DMS114 treated with DMSO at 0.1 percent for 48 hours (cell line): Measurements from ENCODE around the gene NCBP2L.

Experiments used
- DNase-seq: peaks from one replicate; lab custom pipeline; 2025; ENCODE audit not compliant: unreplicated experiment; lab: John Stamatoyannopoulos, UW

Gene NCBP2L

GRCh38 chrX:107777536-107777832 lies at the start of gene NCBP2L:
TSS of gene NCBP2L (plus strand) at chrX:107777733. CDS start at chrX:107794221, 16,488 bp downstream.
- DNase-seq, result no peak

GRCh38 chrX:107728371-107729099 lies 49.0 kb upstream of the NCBP2L start:
- DNase-seq, result no peak

DNA sequence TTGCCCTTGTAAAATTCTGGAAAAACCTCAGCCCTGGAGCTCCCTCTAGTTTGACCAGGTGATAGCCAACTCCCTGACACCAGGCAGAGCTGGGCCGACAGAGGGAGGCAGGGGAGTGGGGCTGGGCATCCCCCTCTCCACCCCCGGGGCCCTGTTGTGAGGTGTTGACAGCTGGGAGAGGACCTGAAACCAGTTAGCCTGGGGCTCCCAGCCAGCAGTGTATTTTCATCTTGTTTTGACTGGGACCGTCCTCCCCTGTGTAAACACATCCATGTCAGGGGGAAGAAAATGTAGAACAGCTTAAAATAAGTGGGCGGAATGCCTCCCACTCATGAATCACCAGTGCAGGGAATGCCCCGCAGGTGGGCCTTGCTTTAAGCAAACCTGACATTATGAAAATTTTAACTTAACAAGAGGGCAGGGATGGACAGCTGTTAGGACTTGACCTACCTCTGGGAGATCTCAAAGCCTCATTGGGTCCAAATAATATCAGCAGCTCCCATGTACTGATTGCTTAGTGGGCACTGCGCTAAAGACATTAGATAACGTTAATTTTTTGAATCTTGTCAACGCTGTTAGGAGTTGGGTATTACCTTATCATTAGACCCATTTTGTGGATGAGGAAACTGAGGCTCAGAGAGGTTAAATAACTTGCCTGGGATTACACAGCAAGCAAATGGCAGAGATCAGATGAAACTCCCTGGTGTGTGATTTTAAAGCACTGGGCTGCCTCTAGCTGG lies 47.8 kb upstream of the NCBP2L start:
- no peak for DNase-seq

DNA sequence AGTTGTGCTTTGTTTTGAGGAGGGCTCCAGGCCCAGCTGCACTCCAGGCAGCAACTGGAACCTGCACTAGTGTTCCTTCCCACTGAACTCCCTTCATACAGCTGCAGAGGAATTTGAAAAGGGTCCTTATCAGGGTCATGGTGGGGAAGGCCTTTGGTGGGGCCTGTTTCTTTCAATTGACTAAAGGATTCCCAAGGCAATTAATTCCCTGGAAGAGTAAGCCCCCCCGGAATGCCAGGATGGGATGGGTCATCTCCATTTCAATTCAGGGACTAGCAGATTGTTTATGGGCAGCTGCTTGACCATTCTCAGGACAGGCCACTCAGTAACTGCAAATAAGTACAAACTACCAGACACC lies 47.3 kb upstream of the NCBP2L start:
- no peak for DNase-seq

DNA sequence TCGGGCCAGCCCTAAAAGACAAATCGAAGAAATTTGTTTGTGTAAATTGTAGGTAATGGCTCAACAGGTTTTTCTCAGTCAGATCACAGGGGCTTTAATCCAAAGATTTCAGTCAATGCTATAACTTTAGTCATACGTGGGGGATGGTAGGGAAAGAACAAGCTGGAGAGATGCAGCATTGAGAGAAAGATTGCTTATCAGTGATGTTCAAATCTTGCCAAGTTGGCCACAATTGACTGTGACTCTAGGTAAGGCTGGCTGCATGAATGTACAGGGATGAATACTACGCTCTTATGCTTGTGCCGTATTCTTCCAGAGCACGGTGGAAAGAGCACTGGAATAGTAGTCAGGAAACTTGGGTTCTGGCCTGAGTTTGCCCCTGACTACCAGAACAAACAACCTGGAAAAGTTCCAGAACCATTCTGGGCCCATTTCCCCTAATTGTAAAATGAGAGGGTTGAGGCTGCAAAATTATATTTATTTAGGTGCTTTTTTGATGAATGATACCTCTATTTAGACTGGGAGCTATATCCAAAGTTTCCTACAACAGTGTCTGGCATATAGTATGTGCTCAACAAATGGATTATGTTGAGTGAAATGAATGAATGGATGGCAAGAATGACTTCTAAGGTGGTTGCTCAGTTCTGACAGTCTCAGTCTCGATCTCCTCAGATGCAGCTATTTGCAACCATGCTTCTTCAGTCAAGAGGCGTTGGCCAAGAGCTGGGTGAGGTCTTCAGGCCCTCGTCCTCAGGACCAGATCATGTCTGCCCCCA lies 46.4 kb upstream of the NCBP2L start:
- DNase-seq, result no peak

DNA sequence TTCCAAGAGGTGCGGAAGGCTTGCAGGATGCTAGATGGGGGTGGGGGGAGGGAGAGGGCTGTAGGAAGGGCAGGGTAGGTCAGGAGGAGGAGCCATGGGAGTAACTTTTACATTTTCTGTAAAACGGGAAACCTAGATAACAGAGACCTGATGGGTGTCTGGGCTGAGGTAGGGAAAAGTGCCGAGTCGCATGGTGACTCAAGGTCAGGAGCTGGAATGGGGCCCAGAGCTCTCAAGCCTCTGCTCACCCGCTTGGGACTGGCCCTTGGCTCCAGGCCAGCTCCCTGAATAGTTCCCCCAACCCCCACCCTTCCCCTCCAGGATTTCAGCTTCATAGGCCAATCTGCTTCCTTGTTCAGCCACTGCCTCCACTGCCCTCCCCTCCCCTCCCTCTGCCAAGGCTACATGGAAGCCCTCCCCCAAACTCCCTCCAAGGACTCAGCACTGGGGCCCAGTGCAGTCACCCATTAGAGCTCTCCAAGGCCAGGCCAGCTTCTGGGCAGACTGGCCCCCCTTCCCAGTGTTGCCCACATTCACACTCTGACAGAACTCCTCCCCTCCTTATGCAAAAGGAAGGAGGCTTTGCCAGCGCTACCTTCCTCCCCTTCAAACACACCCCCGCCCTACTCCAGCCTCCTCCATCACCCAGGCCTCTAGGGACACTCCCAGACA lies 45.6 kb upstream of the NCBP2L start:
- DNase-seq, result no peak

- no peak for DNase-seq
Measured at GRCh38 chrX:107733686-107734085, 43.8 kb upstream of the NCBP2L start.

DNA sequence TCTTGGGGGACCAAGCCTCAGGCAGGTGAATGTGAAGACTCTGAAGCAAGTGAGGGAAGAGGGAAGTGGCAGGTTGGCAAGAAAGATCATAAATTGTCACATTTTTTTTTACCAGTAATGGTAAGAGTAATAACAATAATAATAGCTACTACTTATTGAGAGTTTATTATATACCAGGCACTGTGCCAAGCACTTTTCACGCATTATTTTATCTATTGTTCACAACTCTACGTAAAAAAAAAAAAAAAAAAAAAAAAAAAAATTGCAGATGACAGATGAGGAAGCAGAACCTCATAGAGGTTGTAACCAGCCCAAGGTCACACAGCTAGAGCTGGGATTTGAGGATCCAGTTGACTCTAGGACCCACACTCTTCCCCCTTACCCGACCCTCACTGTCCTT lies 42.9 kb upstream of the NCBP2L start:
- DNase-seq, result no peak

DNA sequence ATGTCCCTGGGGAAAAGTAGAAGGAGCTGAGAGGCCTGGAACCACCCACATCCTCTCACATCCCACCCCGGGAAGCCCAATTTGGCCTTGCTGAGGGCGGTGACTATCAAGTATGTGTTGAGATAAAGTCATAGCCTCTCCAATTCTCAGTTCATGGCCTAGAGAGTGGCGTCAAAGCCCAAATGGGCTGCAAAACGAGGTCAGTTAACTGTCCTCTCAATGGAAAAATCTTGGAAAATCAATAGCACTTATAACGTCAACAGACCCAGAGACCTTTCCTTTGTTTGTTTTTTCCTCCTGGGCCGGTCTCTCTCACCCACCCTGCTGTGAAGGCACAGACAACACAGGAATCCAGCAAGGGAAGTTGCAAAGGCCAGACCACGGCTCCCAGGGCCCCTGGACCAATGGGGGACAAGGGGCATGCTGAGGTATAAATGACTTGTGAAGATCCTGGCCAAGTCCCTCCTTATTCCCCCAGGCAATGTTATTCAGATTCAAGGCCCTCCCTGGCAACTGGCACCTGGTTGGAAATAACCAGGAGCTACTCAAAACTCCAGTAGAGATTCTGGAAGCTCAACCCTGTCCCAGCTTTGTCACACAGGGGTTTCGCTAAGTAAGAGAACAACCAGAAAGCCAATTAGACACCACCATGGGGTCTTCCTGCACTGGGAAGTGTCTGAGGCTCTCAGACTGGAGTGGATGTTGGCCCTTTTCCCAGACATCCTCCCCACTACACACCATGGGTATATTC lies 40.6 kb upstream of the NCBP2L start:
- no peak for DNase-seq

- DNase-seq, result no peak
Measured at GRCh38 chrX:107738272-107738671, 39.3 kb upstream of the NCBP2L start.

- DNase-seq, result no peak
Measured at GRCh38 chrX:107738768-107739167, 38.8 kb upstream of the NCBP2L start.

DNA sequence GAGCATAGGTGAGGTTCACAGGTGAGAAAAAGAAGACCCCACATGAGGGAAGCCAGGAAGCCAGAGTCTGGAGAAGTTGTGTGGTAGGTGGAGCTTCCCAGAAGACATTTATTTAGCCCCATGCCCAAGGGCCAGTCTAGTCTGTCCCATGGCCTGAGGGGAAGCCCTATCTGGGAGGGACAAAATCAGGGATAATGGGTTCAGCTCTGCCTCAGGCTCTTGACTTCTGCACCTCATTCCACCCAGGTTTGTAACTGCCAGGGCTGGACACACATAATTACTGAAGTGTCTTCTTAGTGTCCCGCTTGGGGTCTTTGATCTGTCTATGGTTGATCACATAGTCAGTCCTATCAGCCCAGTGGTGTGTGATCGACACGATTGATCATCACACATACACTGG lies 38.0 kb upstream of the NCBP2L start:
- DNase-seq, result no peak

- DNase-seq, result no peak
Measured at GRCh38 chrX:107741404-107741790, 36.1 kb upstream of the NCBP2L start.

- DNase-seq, result no peak
Measured at GRCh38 chrX:107742700-107743191, 34.8 kb upstream of the NCBP2L start.

- no peak for DNase-seq
Measured at GRCh38 chrX:107743995-107744394, 33.5 kb upstream of the NCBP2L start.

DNA sequence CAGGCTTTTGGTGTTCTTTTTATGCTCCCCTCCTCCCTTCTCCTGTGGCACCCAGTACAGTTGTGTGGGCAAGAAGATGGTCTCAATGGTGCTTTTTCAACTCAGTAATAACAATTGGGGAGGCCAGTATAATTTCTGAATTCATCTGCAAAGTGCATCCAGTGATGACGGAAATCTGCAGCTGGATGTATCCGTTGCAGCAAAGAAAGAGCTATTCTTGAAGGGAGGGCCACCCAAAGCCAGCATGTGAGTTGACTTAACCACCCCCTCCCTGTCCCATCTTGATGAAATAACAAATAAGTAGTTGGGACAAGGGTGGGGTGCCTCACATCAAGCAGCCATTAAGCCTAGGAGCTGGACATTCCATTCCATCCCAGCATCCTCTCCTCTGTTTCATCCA lies 32.7 kb upstream of the NCBP2L start:
- no peak for DNase-seq

GRCh38 chrX:107747596-107748161 lies 29.9 kb upstream of the NCBP2L start:
- DNase-seq, result no peak

GRCh38 chrX:107748506-107748905 lies 29.0 kb upstream of the NCBP2L start:
- DNase-seq, result no peak

DNA sequence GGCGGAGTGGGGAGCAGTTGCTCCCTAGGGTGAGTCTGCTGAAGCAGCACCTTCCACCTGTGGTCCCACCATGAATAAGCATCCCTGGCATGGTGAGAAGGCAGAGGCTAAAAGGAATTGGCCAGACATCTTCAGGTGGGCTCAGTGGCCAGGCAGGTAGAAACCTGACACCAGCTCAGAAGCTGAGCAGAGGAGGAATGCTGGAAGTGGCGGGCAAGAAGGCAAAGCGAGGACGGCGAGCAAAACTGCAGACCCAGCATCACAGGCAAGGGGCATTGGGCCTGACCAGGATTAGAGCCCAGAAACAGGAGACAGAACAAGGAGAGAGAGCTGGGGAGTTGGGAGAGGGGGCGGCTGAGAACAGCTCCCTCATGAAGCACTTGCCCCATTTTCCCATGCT lies 27.3 kb upstream of the NCBP2L start:
- no peak for DNase-seq

DNA sequence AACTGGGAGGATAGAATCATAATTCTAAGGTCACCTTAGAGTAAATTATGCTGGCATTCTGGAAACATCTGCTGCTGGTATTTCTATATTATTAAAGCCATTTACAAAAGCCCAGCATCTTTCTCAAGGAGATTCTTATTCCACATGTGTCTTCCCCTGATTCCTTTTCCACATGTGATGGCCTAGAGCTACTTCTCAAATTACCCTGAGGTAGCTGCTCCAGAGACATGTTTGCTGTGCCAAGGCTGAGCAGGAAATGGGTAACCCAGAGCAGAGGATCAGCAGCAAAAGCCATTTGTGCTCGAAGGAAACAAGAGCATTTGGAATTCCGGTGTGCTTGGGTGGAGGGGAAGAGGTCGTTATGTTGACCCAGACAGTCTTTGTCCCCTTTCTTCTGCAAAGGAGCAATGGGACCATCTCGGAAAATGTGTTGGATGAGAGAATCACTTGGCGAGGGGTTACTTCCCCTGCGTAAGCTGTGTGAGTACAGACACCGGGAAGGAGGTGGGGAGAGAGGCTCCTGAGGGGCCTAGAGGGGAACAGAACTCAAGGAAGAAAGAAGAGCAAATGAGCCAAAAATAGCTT lies 26.6 kb upstream of the NCBP2L start:
- DNase-seq, result no peak
